ENCODE measurements around the gene PAX7.
A peak's percentile ranks its signal among the peaks of the same experiment; 100 is the strongest.

PAX7 gene

DNA sequence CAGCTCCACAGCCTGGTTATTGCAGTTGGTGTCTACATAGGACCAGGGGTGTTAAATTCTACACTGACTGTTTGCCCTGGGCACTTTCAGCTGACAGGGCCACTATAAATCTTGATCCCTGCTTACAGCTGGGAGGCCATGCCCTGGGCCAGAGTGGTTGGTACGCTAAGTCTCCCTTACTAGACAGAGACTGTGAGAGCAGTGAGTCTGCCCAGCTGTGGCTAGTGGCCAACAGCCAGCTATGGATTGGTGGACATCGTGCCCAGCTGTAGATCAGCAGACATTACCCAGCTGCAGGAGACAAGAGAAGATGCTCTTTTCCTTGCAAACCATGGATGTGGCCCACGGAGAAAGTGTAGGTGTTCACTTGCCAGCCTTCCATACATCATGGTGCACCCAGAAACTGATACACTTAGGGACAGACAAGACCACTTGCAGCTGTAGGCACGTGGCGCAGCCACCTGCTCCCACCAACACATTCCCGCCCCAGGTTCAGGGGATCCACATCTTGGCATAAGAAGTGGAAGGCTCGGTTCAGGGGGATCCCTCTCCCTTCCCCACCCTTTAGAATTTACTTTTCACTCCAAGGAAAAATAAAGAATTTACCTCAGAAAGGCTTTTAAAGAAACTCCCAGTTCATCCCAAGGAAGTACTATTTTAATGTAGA lies 16.4 kb upstream of the PAX7 start:
- TF ChIP-seq RARB (CRISPR knock-in tag; IDR thresholded peaks at IDR 0.05) (no peak), ZNF8 (CRISPR knock-in tag; IDR thresholded peaks at IDR 0.05) (no peak), ARNTL (CRISPR knock-in tag; IDR thresholded peaks at IDR 0.05; ENCODE audit: borderline replicate concordance, low read depth) (no peak), ZC3H10 (CRISPR knock-in tag; IDR thresholded peaks at IDR 0.05) (no peak)
- TF ChIP-seq, protein P1, sequence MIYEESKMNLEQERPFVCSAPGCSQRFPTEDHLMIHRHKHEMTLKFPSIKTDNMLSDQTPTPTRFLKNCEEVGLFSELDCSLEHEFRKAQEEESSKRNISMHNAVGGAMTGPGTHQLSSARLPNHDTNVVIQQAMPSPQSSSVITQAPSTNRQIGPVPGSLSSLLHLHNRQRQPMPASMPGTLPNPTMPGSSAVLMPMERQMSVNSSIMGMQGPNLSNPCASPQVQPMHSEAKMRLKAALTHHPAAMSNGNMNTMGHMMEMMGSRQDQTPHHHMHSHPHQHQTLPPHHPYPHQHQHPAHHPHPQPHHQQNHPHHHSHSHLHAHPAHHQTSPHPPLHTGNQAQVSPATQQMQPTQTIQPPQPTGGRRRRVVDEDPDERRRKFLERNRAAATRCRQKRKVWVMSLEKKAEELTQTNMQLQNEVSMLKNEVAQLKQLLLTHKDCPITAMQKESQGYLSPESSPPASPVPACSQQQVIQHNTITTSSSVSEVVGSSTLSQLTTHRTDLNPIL (CRISPR knock-in tag; IDR thresholded peaks at IDR 0.05; ENCODE audit: low read depth), result no peak
- ATAC-seq, result no peak

DNA sequence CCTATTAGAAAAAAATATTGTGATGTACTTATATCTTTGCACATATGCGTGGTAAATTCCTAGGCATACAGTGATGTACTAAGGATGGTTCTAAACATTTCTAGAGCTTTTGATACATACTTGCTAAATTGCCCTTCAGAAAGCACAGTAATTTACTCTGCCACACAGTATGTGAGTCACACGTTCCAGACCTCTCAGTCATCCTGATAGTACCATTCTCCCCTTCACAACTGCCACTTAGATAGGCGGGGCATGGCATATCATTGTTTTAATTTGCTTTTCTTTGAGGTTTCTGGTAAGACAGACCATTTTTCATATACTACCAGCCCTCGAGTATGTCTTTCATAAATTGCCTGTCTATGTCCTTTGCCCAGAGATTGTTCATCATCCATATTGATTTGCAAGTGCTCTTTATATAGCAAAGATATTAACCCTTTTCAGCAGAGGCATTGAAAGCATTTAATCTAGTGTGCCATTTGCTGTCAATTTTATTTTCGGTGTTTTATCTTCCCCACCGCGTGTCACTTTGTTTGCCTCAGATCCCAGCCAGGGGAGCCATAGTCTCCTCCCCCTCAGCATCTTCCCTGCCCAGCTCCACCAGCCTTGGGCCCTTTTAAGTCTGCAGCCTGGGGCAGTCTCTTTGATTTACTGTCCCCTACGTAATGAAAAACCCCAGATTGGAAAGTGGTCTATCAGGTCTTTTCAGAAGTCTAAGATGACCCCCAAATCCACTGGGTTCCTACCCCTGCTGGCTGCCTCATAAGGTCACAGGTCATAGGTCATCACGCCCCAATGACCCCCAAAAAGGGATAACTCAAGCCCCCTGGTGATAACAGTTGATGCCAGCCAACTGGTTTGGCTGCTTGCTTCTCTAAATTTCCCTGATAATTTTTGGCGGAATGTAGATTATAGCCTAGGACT lies 11.8 kb upstream of the PAX7 start:
- TF ChIP-seq ISL1 (CRISPR knock-in tag; IDR thresholded peaks at IDR 0.05) (peak; percentile 47; the same call in 1 of the 2 replicates), ZC3H10 (CRISPR knock-in tag; IDR thresholded peaks at IDR 0.05) (no peak), ZNF70 (CRISPR knock-in tag; IDR thresholded peaks at IDR 0.05) (no peak), RARB (CRISPR knock-in tag; IDR thresholded peaks at IDR 0.05) (no peak)
- TF ChIP-seq, protein P2, sequence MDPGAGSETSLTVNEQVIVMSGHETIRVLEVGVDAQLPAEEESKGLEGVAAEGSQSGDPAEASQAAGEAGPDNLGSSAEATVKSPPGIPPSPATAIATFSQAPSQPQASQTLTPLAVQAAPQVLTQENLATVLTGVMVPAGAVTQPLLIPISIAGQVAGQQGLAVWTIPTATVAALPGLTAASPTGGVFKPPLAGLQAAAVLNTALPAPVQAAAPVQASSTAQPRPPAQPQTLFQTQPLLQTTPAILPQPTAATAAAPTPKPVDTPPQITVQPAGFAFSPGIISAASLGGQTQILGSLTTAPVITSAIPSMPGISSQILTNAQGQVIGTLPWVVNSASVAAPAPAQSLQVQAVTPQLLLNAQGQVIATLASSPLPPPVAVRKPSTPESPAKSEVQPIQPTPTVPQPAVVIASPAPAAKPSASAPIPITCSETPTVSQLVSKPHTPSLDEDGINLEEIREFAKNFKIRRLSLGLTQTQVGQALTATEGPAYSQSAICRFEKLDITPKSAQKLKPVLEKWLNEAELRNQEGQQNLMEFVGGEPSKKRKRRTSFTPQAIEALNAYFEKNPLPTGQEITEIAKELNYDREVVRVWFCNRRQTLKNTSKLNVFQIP (CRISPR knock-in tag; IDR thresholded peaks at IDR 0.05; ENCODE audit: borderline replicate concordance, low read depth), result no peak
- TF ChIP-seq, protein P3, sequence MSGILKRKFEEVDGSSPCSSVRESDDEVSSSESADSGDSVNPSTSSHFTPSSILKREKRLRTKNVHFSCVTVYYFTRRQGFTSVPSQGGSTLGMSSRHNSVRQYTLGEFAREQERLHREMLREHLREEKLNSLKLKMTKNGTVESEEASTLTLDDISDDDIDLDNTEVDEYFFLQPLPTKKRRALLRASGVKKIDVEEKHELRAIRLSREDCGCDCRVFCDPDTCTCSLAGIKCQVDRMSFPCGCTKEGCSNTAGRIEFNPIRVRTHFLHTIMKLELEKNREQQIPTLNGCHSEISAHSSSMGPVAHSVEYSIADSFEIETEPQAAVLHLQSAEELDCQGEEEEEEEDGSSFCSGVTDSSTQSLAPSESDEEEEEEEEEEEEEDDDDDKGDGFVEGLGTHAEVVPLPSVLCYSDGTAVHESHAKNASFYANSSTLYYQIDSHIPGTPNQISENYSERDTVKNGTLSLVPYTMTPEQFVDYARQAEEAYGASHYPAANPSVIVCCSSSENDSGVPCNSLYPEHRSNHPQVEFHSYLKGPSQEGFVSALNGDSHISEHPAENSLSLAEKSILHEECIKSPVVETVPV (CRISPR knock-in tag; IDR thresholded peaks at IDR 0.05), result no peak
- no peak for ATAC-seq

DNA sequence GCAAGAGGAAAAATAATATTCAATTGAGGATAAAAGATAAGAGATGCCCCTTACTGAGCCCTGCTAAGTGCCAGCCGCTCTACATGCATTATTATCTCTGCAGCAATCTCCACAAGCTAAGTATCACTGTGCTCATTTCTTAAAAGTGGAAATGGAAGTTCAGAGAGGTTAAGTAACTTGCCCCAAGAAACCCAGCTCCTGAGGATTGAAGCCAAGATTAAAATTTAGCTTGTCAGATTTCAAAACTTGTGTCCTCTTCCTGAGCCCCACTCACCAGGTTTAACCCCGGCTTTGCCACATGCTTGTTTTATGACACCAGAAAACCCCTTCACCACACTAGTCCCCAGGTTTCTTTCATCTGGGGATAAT lies 11.2 kb upstream of the PAX7 start:
- TF ChIP-seq ESRRG (CRISPR knock-in tag; IDR thresholded peaks at IDR 0.05) (no peak), ISL1 (CRISPR knock-in tag; IDR thresholded peaks at IDR 0.05) (no peak), ZFP3 (CRISPR knock-in tag; IDR thresholded peaks at IDR 0.05) (no peak), ZC3H10 (CRISPR knock-in tag; IDR thresholded peaks at IDR 0.05) (no peak), ZNF70 (CRISPR knock-in tag; IDR thresholded peaks at IDR 0.05) (no peak), CSDC2 (CRISPR knock-in tag; IDR thresholded peaks at IDR 0.05) (no peak), ARNTL (CRISPR knock-in tag; IDR thresholded peaks at IDR 0.05; ENCODE audit: borderline replicate concordance, low read depth) (no peak), ZNF8 (CRISPR knock-in tag; IDR thresholded peaks at IDR 0.05) (no peak), RARB (CRISPR knock-in tag; IDR thresholded peaks at IDR 0.05) (no peak), OSR1 (CRISPR knock-in tag; IDR thresholded peaks at IDR 0.05) (no peak), ZNF565 (CRISPR knock-in tag; conservative IDR thresholded peaks at IDR 0.05; ENCODE audit: low read depth) (no peak), BACH2 (CRISPR knock-in tag; IDR thresholded peaks at IDR 0.05; ENCODE audit: borderline replicate concordance) (no peak), PPARA (CRISPR knock-in tag; IDR thresholded peaks at IDR 0.05; ENCODE audit: borderline replicate concordance) (no peak)
- TF ChIP-seq, protein P4, sequence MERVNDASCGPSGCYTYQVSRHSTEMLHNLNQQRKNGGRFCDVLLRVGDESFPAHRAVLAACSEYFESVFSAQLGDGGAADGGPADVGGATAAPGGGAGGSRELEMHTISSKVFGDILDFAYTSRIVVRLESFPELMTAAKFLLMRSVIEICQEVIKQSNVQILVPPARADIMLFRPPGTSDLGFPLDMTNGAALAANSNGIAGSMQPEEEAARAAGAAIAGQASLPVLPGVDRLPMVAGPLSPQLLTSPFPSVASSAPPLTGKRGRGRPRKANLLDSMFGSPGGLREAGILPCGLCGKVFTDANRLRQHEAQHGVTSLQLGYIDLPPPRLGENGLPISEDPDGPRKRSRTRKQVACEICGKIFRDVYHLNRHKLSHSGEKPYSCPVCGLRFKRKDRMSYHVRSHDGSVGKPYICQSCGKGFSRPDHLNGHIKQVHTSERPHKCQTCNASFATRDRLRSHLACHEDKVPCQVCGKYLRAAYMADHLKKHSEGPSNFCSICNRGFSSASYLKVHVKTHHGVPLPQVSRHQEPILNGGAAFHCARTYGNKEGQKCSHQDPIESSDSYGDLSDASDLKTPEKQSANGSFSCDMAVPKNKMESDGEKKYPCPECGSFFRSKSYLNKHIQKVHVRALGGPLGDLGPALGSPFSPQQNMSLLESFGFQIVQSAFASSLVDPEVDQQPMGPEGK (CRISPR knock-in tag; IDR thresholded peaks at IDR 0.05; ENCODE audit: borderline replicate concordance), result no peak
- TF ChIP-seq, protein P2 (CRISPR knock-in tag; IDR thresholded peaks at IDR 0.05; ENCODE audit: borderline replicate concordance, low read depth), result no peak
- TF ChIP-seq, protein P3 (CRISPR knock-in tag; IDR thresholded peaks at IDR 0.05), result no peak

More for the DNA sequence above, 11.2 kb upstream of the PAX7 start:
- no peak for ATAC-seq
